HCT116 (cell line): Measurements from ENCODE around the gene SLC12A1. TPM values are rescaled to one million over a fixed set of nuclear protein-coding genes. Genes with fewer than 3 reads are reported as not detected.

Experiments
- ATAC-seq: fragments of 200-7000 bp; cut with Tn5 transposase; 2 replicates; pipeline ENCODE4 v1.9.1; 2020; ENCODE audit warnings: mild to moderate bottlenecking, moderate library complexity
- BruUV-seq: library from RNA; stranded (reverse); fragments of 400-500 nt; replicated peaks from 2 replicates; lab custom pipeline; 2021; lab: Mats Ljungman, UMichigan
- CTCF ChIA-PET: fragments of 300-600 bp; sonication (Branson Sonifier 250); formaldehyde crosslinking; loops from one replicate; lab custom pipeline; 2021; ENCODE audit warnings: antibody characterized with exemption; lab: Charles Lee
- POLR2A ChIA-PET: fragments of 300-600, 350-600 bp; sonication (Branson Sonifier 250); formaldehyde crosslinking; loops from one replicate; lab custom pipeline; 2021; ENCODE audit warnings: antibody characterized with exemption; lab: Charles Lee
- RAD21 ChIA-PET, 2 experiments: fragments of 300-600 bp; sonication (Branson Sonifier 250); formaldehyde crosslinking; loops; one replicate each; lab custom pipeline; 2023; ENCODE audit warnings: low total read pairs in 2 of 2; ENCODE audit not compliant: uncharacterized antibody in 2 of 2, unreplicated experiment in 2 of 2, low non-redundant PET in 1 of 2; lab: Charles Lee
- DNase-seq: peaks from one replicate; pipeline ENCODE4 v3.0.0-alpha.2; 2010; ENCODE audit warnings: low read depth, low spot score
- H2AFZ ChIP-seq: fragments of 200-600 bp; shearing (Covaris generic), sonication (generic); 2 replicates; pipeline ENCODE4 v1.6.1; 2017; ENCODE audit warnings: low read depth, mixed run types, mixed read lengths, antibody characterized with exemption, low read length; ENCODE audit not compliant: poor library complexity, severe bottlenecking
- H3K27ac ChIP-seq: 2 replicates; pipeline ENCODE4 v1.5.1; 2012; ENCODE audit warnings: low read depth, low read length
- H3K27me3 ChIP-seq: fragments of 200-600 bp; sonication (generic); 2 replicates; pipeline ENCODE4 v1.6.1; 2016; ENCODE audit warnings: mixed run types, low read length, mixed read lengths; ENCODE audit not compliant: insufficient read depth
- H3K36me3 ChIP-seq, 2 experiments: fragments of 200-500 bp in 1 of 2; fragments of 200-600 bp in 1 of 2; sonication (Bioruptor generic) in 1 of 2; sonication (generic) in 1 of 2; 2 replicates each; pipeline versions ENCODE4 v1.5.1 to v1.6.1; 2014 to 2016; ENCODE audit warnings: low read length in 2 of 2, inconsistent platforms in 1 of 2, mixed read lengths in 1 of 2, mixed run types in 1 of 2; ENCODE audit not compliant: insufficient read depth in 2 of 2, control insufficient read depth in 1 of 2
- H3K4me1 ChIP-seq, 2 experiments: fragments of 200-600 bp in 1 of 2; sonication (generic) in 1 of 2; 2 replicates each; pipeline versions ENCODE4 v1.5.1 to v1.6.1; 2012 to 2017; ENCODE audit warnings: low read length in 2 of 2, inconsistent platforms in 1 of 2, mild to moderate bottlenecking in 1 of 2, mixed read lengths in 1 of 2, mixed run types in 1 of 2, moderate library complexity in 1 of 2; ENCODE audit not compliant: insufficient read depth in 2 of 2, control insufficient read depth in 1 of 2
- H3K4me2 ChIP-seq: fragments of 200-600 bp; sonication (generic); 2 replicates; pipeline ENCODE4 v1.6.1; 2017; ENCODE audit warnings: mixed run types, low read length, mixed read lengths
- H3K4me3 ChIP-seq, 2 experiments: fragments of 200-600 bp in 1 of 2; sonication (generic) in 1 of 2; replicated peaks in 1 of 2; 2 replicates each; pipeline ENCODE4 v1.5.1; 2011 to 2016; ENCODE audit warnings: low read length in 2 of 2, control low read depth in 1 of 2, low read depth in 1 of 2, mild to moderate bottlenecking in 1 of 2, mixed read lengths in 1 of 2, mixed run types in 1 of 2
- H3K79me2 ChIP-seq: fragments of 200-600 bp; sonication (generic); 2 replicates; pipeline ENCODE4 v1.6.1; 2017; ENCODE audit warnings: mild to moderate bottlenecking, mixed run types, low read length, moderate library complexity, mixed read lengths; ENCODE audit not compliant: insufficient read depth
- H3K9ac ChIP-seq: fragments of 200-600 bp; sonication (generic); 2 replicates; pipeline ENCODE4 v1.6.1; 2016; ENCODE audit warnings: low read length, mixed read lengths
- H3K9me2 ChIP-seq: fragments of 200-600 bp; sonication (generic), shearing (Covaris generic); 2 replicates; pipeline ENCODE4 v1.6.1; 2017; ENCODE audit warnings: mixed run types, mild to moderate bottlenecking, moderate library complexity; ENCODE audit not compliant: insufficient read depth
- H3K9me3 ChIP-seq, 2 experiments: fragments of 200-500 bp in 1 of 2; fragments of 200-600 bp in 1 of 2; sonication (Bioruptor generic) in 1 of 2; sonication (generic) in 1 of 2; 2 replicates each; pipeline ENCODE4 v1.6.1; 2014 to 2017; ENCODE audit warnings: low read length in 2 of 2, mixed read lengths in 2 of 2, inconsistent platforms in 1 of 2, low read depth in 1 of 2, mild to moderate bottlenecking in 1 of 2, mixed run types in 1 of 2, moderate library complexity in 1 of 2; ENCODE audit not compliant: control insufficient read depth in 1 of 2, insufficient read depth in 1 of 2
- H4K20me1 ChIP-seq: fragments of 200-600 bp; sonication (generic), shearing (Covaris generic); 2 replicates; pipeline ENCODE4 v1.6.1; 2017; ENCODE audit warnings: mixed run types, mild to moderate bottlenecking, moderate library complexity; ENCODE audit not compliant: insufficient read depth
- ATF3 ChIP-seq: IDR thresholded peaks from 2 replicates; pipeline ENCODE4 v1.6.1; 2012
- CBX3 ChIP-seq: IDR thresholded peaks from 2 replicates; pipeline ENCODE4 v1.6.1; 2012; ENCODE audit warnings: low read depth
- EGR1 ChIP-seq: IDR thresholded peaks from 2 replicates; pipeline ENCODE4 v1.6.1; 2012; ENCODE audit warnings: low read depth
- MAX ChIP-seq: IDR thresholded peaks from 2 replicates; pipeline ENCODE4 v1.6.1; 2012
- POLR2A ChIP-seq: IDR thresholded peaks from 2 replicates; pipeline ENCODE4 v1.7.0; 2011; ENCODE audit warnings: borderline replicate concordance; ENCODE audit not compliant: insufficient read depth, insufficient read length; ENCODE audit errors: extremely low read depth
- SRF ChIP-seq: IDR thresholded peaks from 2 replicates; pipeline ENCODE4 v1.6.1; 2012; ENCODE audit warnings: low read depth
- intact Hi-C: fragments of 100-400 bp; cut with micrococcal nuclease; formaldehyde crosslinking; loops from 2 replicates; pipeline ENCODE4 v1.10.0; 2022
- total RNA-seq: library from RNA; stranded (reverse); gene quantifications from one replicate; pipeline ENCODE4 v1.2.1, GENCODE V29; 2021; ENCODE audit not compliant: unreplicated experiment

SLC12A1 gene
- total RNA-seq, 1 experiment from 2014 or later = not detected

GRCh38 chr15:48267766-48268165 is 61.7 kb downstream of the SLC12A1 start:
- Histone ChIP-seq H3K4me1 (no peaks in the 10 kb centered on the region), H4K20me1 (no peaks in the 10 kb centered on the region), H3K79me2 (no peaks in the 10 kb centered on the region)
- ChIA-PET CTCF (interaction anchor here (1.2 kb wide), 1 partner anchor 18 kb away, joined by 3 read pairs; no protein-coding TSS in a partner anchor), RAD21 (no interaction called here)
- DNase-seq = no peak
- TF ChIP-seq MAX = no peak
- TF ChIP-seq, all 23 proteins: peak for 0
- Histone ChIP-seq H3K36me3 (no peaks in the 10 kb centered on the region), H3K9me3 (no peaks in the 10 kb centered on the region), H3K27ac (no peak overlapping the region), H3K9me2 (no peaks in the 10 kb centered on the region), H3K4me2 (no peak overlapping the region), H3K27me3 (peaks cover 29% of the 10 kb centered on the region), H3K4me3 (no peak overlapping the region), H3K9ac (no peak overlapping the region), H2AFZ (no peak overlapping the region)
- intact Hi-C loops = no loop called here
- ATAC-seq = no peak
- no TSS peak for BruUV-seq
- POLR2A ChIA-PET = no interaction called here

GRCh38 chr15:48273049-48273448 is 66.9 kb downstream of the SLC12A1 start:
- RAD21 ChIA-PET = no interaction called here
- Histone ChIP-seq H2AFZ (no peak overlapping the region), H3K9me3 (no peaks in the 10 kb centered on the region), H3K27me3 (peaks cover 20% of the 10 kb centered on the region), H3K27ac (no peak overlapping the region), H3K79me2 (no peaks in the 10 kb centered on the region), H3K4me3 (no peak overlapping the region), H3K9ac (no peak overlapping the region), H3K4me2 (no peak overlapping the region), H3K4me1 (no peaks in the 10 kb centered on the region), H3K36me3 (no peaks in the 10 kb centered on the region), H4K20me1 (no peaks in the 10 kb centered on the region), H3K9me2 (no peaks in the 10 kb centered on the region)
- TF ChIP-seq CBX3 (no peak), EGR1 (no peak), POLR2A (no peak), SRF (no peak), ATF3 (no peak)
- intact Hi-C loops = no loop called here
- CTCF ChIA-PET = no interaction called here
- DNase-seq (no peak), ATAC-seq (no peak)
- BruUV-seq = no TSS peak
- POLR2A ChIA-PET = no interaction called here
